HG02763 (cell line): Measurements from ENCODE around the gene HAVCR2.
"Not testable (repeated sequence)": the region's sequence is repeated elsewhere in the genome, so short reads cannot be mapped to it uniquely, and the experiment has no call there.

Experiments used
- ATAC-seq: cut with Tn5 transposase; IDR thresholded peaks from one replicate; pipeline ENCODE4 v1.9.1; 2021; ENCODE audit warnings: mild to moderate bottlenecking, moderate library complexity; ENCODE audit not compliant: unreplicated experiment

Gene HAVCR2

GRCh38 chr5:157047898-157048297 is 60.9 kb downstream of the HAVCR2 start:
- peak; percentile 43 for ATAC-seq

- ATAC-seq: not testable (repeated sequence)
Measured at GRCh38 chr5:157047016-157047415, 61.8 kb downstream of the HAVCR2 start.

- ATAC-seq: no peak
Measured at GRCh38 chr5:157046041-157046440, 62.8 kb downstream of the HAVCR2 start.

GRCh38 chr5:157045601-157046000 is 63.2 kb downstream of the HAVCR2 start:
- no peak for ATAC-seq

- no peak for ATAC-seq
Measured at GRCh38 chr5:157038568-157039187, 70.2 kb downstream of the HAVCR2 start.
